Neuronal stem cell (in vitro differentiated cells): Measurements from ENCODE around the gene AFF3.
A peak's percentile ranks its signal among the peaks of the same experiment; 100 is the strongest.
"Not testable (repeated sequence)": the region's sequence is repeated elsewhere in the genome, so short reads cannot be mapped to it uniquely, and the experiment has no call there.

Experiments used
- DNase-seq: peaks from one replicate; pipeline ENCODE4 v3.0.0-alpha.2; 2013; ENCODE audit warnings: low spot score
- H2AFZ ChIP-seq: one replicate; pipeline ENCODE4 v1.6.1; 2013; ENCODE audit warnings: mild to moderate bottlenecking, low read length, inconsistent platforms
- H2AK5ac ChIP-seq: 2 replicates; pipeline ENCODE4 v1.6.1; 2013; ENCODE audit warnings: low read depth, mild to moderate bottlenecking, inconsistent platforms, low read length, moderate library complexity, mixed read lengths
- H2BK120ac ChIP-seq: 2 replicates; pipeline ENCODE4 v1.6.1; 2013; ENCODE audit warnings: low read depth, mild to moderate bottlenecking, inconsistent platforms, low read length, moderate library complexity, mixed read lengths
- H2BK12ac ChIP-seq: one replicate; pipeline ENCODE4 v1.6.1; 2013; ENCODE audit warnings: low read length, inconsistent platforms
- H2BK15ac ChIP-seq: 2 replicates; pipeline ENCODE4 v1.6.1; 2013; ENCODE audit warnings: mild to moderate bottlenecking, low read length, inconsistent platforms, mixed read lengths
- H2BK5ac ChIP-seq: one replicate; pipeline ENCODE4 v1.6.1; 2013; ENCODE audit warnings: inconsistent platforms, mild to moderate bottlenecking, low read length, moderate library complexity
- H3K14ac ChIP-seq: one replicate; pipeline ENCODE4 v1.6.1; 2013; ENCODE audit warnings: low read length, inconsistent platforms
- H3K18ac ChIP-seq: 2 replicates; pipeline ENCODE4 v1.6.1; 2013; ENCODE audit warnings: low read length, inconsistent platforms
- H3K23ac ChIP-seq: 2 replicates; pipeline ENCODE4 v1.6.1; 2013; ENCODE audit warnings: low read depth, mild to moderate bottlenecking, mixed read lengths, low read length, inconsistent platforms; ENCODE audit not compliant: poor library complexity
- H3K27ac ChIP-seq: replicated peaks from 3 replicates; pipeline ENCODE4 v1.5.1; 2013; ENCODE audit warnings: low read length, inconsistent platforms
- H3K27me3 ChIP-seq, 3 experiments: 2 replicates each; pipeline ENCODE4 v1.6.1; 2013; ENCODE audit warnings: low read length in 3 of 3, mild to moderate bottlenecking in 2 of 3, inconsistent platforms in 1 of 3, low read depth in 1 of 3, mixed read lengths in 1 of 3, moderate library complexity in 1 of 3; ENCODE audit not compliant: control insufficient read depth in 3 of 3, insufficient read depth in 3 of 3
- H3K36me3 ChIP-seq, 2 donors: replicated peaks in 1 of 2; 2 replicates each; pipeline ENCODE4 v1.6.1; 2013; ENCODE audit warnings: low read length in 2 of 2; ENCODE audit not compliant: control insufficient read depth in 2 of 2, insufficient read depth in 2 of 2
- H3K4ac ChIP-seq: 2 replicates; pipeline ENCODE4 v1.6.1; 2013; ENCODE audit warnings: inconsistent platforms, mild to moderate bottlenecking, low read length, moderate library complexity
- H3K4me1 ChIP-seq, 2 donors: 1 replicate in 1 of 2; 2 replicates in 1 of 2; pipeline ENCODE4 v1.6.1; 2013; ENCODE audit warnings: low read length in 2 of 2, low read depth in 1 of 2; ENCODE audit not compliant: control insufficient read depth in 2 of 2, insufficient read depth in 1 of 2
- H3K4me2 ChIP-seq: one replicate; pipeline ENCODE4 v1.6.1; 2013; ENCODE audit warnings: mild to moderate bottlenecking, low read length, inconsistent platforms; ENCODE audit not compliant: insufficient read depth, poor library complexity, severe bottlenecking
- H3K4me3 ChIP-seq, 2 donors: 2 replicates each; pipeline ENCODE4 v1.5.1; 2013; ENCODE audit warnings: low read length in 2 of 2, mild to moderate bottlenecking in 2 of 2, inconsistent platforms in 1 of 2, moderate library complexity in 1 of 2
- H3K79me1 ChIP-seq: one replicate; pipeline ENCODE4 v1.6.1; 2013; ENCODE audit warnings: low read depth, mild to moderate bottlenecking, inconsistent platforms, low read length, moderate library complexity
- H3K9ac ChIP-seq: one replicate; pipeline ENCODE4 v1.6.1; 2013; ENCODE audit warnings: mild to moderate bottlenecking, low read depth, low read length, inconsistent platforms; ENCODE audit not compliant: poor library complexity
- H3K9me3 ChIP-seq, 2 donors: replicated peaks in 1 of 2; 2 replicates each; pipeline versions ENCODE3 to v1.6.1; 2013; ENCODE audit warnings: low read length in 2 of 2, mild to moderate bottlenecking in 2 of 2, inconsistent platforms in 1 of 2, low read depth in 1 of 2, mixed read lengths in 1 of 2, moderate library complexity in 1 of 2; ENCODE audit not compliant: control insufficient read depth in 2 of 2, insufficient read depth in 1 of 2
- H4K8ac ChIP-seq: one replicate; pipeline ENCODE4 v1.6.1; 2013; ENCODE audit warnings: low read depth, mild to moderate bottlenecking, inconsistent platforms, low read length, moderate library complexity
- H4K91ac ChIP-seq: one replicate; pipeline ENCODE4 v1.6.1; 2013; ENCODE audit warnings: low read length, low read depth, mild to moderate bottlenecking, inconsistent platforms; ENCODE audit not compliant: poor library complexity
- WGBS, 2 donors: extraction: QIAGEN DNeasy Blood & Tissue Kit; methylation state at CpG; one replicate each; pipeline ENCODE4 v1.1.7; 2013; ENCODE audit warnings: missing lambda C conversion rate in 2 of 2, mixed read lengths in 1 of 2; ENCODE audit not compliant: insufficient read length in 2 of 2, insufficient replicate concordance in 1 of 2; ENCODE audit errors: extremely low coverage in 2 of 2; 5-methylcytosine and 5-hydroxymethylcytosine counted together

The AFF3 gene

GRCh38 chr2:100106460-100106859 is 35.9 kb downstream of the AFF3 start:
- peaks cover 0 to 2% (median 0%) of the 10 kb centered on the region in 3 experiments for H3K27me3 ChIP-seq

GRCh38 chr2:100105678-100106054 is 36.7 kb downstream of the AFF3 start:
- WGBS, 2 donors = no CpG with 5 or more reads among the region's 12 CpGs
- Histone ChIP-seq H3K4me3 (peak overlapping the region in 1 of 2 donors; percentile 48), H3K4me2 (peak overlapping the region; percentile 96), H3K18ac (no peak overlapping the region), H3K4ac (no peak overlapping the region), H2BK120ac (no peak overlapping the region), H4K91ac (no peak overlapping the region), H2BK12ac (no peak overlapping the region), H3K9ac (no peak overlapping the region), H2AFZ (peak overlapping the region; percentile 91), H3K4me1 (peaks cover 25 to 33% of the 10 kb centered on the region in 2 donors), H3K27ac (no peak overlapping the region), H3K23ac (no peak overlapping the region), H3K14ac (no peak overlapping the region), H2BK5ac (no peak overlapping the region), H4K8ac (no peak overlapping the region), H2AK5ac (no peak overlapping the region), H3K27me3 (peaks cover 0 to 2% (median 0%) of the 10 kb centered on the region in 3 experiments), H2BK15ac (no peak overlapping the region), H3K79me1 (no peaks in the 10 kb centered on the region), H3K36me3 (no peaks in the 10 kb centered on the region), H3K9me3 (no peaks in the 10 kb centered on the region)
- DNase-seq = no peak

More at GRCh38 chr2:100106460-100106859, 35.9 kb downstream of the AFF3 start:
- Histone ChIP-seq H3K79me1 (no peaks in the 10 kb centered on the region), H3K23ac (no peak overlapping the region), H3K9ac (no peak overlapping the region), H2BK15ac (no peak overlapping the region), H3K18ac (no peak overlapping the region), H4K91ac (no peak overlapping the region), H4K8ac (no peak overlapping the region), H2BK5ac (no peak overlapping the region), H3K4me1 (peaks cover 25 to 33% of the 10 kb centered on the region in 2 donors), H3K4me2 (no peak overlapping the region), H2BK12ac (no peak overlapping the region), H2BK120ac (no peak overlapping the region), H3K9me3 (no peaks in the 10 kb centered on the region), H3K27ac (no peak overlapping the region), H2AFZ (peak overlapping the region; percentile 75), H3K36me3 (no peaks in the 10 kb centered on the region), H3K14ac (no peak overlapping the region), H3K4ac (no peak overlapping the region), H2AK5ac (no peak overlapping the region), H3K4me3 (no peak overlapping the region)
- no peak for DNase-seq
- WGBS, 2 donors = no CpG with 5 or more reads among the region's 9 CpGs

DNA sequence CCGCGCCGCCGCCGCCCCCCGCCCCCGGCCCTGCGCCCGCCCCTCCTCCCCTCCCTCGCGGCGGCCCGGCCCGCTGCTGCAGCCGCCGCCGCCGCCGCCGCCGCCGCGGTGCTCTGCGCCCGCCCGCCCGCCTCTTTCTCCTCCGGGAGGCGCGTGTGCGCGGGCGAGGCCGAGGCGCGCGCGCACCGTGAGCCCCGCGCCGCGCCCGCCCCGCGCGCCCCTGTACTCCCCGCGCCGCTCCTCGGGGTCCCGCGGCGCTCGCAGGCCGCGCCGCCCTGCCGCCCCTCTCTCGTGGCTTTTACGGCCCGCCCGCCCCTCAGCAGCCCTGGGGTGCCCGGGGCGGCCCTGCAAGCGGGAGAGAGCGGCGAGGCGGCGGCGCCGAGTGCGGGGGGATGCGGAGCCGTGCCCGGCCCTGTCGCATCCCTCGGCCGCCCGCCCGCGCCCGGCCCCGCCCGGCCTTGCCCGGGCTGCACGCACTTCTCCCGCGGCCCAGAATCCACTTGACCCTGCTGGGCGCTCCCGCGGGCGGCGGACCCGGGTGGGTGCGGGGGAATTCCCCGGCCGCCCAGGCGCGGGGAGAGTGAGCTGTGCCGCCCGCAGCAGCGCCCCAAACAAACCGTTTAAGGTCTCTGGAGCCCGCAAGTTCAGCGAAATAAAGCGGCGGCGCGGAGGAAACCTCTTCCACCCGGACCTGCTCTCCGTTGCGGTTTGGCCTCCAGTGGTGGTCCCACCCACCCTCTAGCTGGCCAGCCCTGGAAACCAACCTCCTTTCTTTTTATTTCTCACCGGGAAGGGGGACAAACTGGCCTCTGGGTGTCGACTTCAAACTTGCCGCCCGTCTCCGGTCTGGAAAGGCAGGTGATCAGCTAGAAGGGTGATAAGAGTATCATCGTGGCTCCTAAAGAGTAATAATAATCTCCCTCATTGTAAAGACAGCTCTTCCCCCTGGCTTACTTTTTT is 37.4 kb downstream of the AFF3 start:
- no peak overlapping the region for H3K9ac ChIP-seq
- no peaks in the 10 kb centered on the region for H3K79me1 ChIP-seq
- H3K23ac ChIP-seq = peak overlapping the region; percentile 20
- peaks cover 0 to 2% (median 0%) of the 10 kb centered on the region in 3 experiments for H3K27me3 ChIP-seq
- no peak overlapping the region for H3K27ac ChIP-seq
- no peaks in the 10 kb centered on the region for H3K9me3 ChIP-seq
- H3K18ac ChIP-seq = peak overlapping the region; percentile 94
- peaks cover 24 to 33% of the 10 kb centered on the region in 2 donors for H3K4me1 ChIP-seq
- H2BK5ac ChIP-seq = no peak overlapping the region
- peak; percentile 51 for DNase-seq
- no peak overlapping the region for H4K8ac ChIP-seq
- H2BK15ac ChIP-seq = peak overlapping the region; percentile 67
- no peaks in the 10 kb centered on the region for H3K36me3 ChIP-seq
- H2BK12ac ChIP-seq = peak overlapping the region; percentile 73
- H2BK120ac ChIP-seq = no peak overlapping the region
- H3K4ac ChIP-seq = no peak overlapping the region
- no peak overlapping the region for H2AK5ac ChIP-seq
- no peak overlapping the region for H4K91ac ChIP-seq
- no CpG with 5 or more reads among the region's 119 CpGs for WGBS, 2 donors
- peak overlapping the region; percentile 21 for H3K14ac ChIP-seq
- H2AFZ ChIP-seq = peak overlapping the region; percentile 91
- peak overlapping the region; percentile 96 for H3K4me2 ChIP-seq
- peak overlapping the region; percentile 48 to 75 for H3K4me3 ChIP-seq

GRCh38 chr2:100104265-100104664 is 38.1 kb downstream of the AFF3 start:
- H3K27me3 ChIP-seq, H2BK12ac ChIP-seq, H4K91ac ChIP-seq, H3K36me3 ChIP-seq, H3K18ac ChIP-seq, DNase-seq, H3K9ac ChIP-seq, H2BK5ac ChIP-seq, H3K4ac ChIP-seq, H3K27ac ChIP-seq, H3K14ac ChIP-seq, H2AK5ac ChIP-seq, H3K23ac ChIP-seq, H2BK120ac ChIP-seq, H4K8ac ChIP-seq, H3K79me1 ChIP-seq, H3K9me3 ChIP-seq, H2BK15ac ChIP-seq: not testable (repeated sequence)
- peaks cover 21 to 31% of the 10 kb centered on the region in 2 donors for H3K4me1 ChIP-seq
- H2AFZ ChIP-seq = peak overlapping the region; percentile 45
- H3K4me3 ChIP-seq = peak overlapping the region; percentile 32 to 68
- peak overlapping the region; percentile 33 for H3K4me2 ChIP-seq
- WGBS, 2 donors = no CpG with 5 or more reads among the region's 60 CpGs
